ENCODE data around the gene SHANK2. TPM values are rescaled to one million over a fixed set of nuclear protein-coding genes. Genes with fewer than 3 reads are reported as not detected.

The SHANK2 gene
- polyA plus RNA-seq, 3 donors = not detected

DNA sequence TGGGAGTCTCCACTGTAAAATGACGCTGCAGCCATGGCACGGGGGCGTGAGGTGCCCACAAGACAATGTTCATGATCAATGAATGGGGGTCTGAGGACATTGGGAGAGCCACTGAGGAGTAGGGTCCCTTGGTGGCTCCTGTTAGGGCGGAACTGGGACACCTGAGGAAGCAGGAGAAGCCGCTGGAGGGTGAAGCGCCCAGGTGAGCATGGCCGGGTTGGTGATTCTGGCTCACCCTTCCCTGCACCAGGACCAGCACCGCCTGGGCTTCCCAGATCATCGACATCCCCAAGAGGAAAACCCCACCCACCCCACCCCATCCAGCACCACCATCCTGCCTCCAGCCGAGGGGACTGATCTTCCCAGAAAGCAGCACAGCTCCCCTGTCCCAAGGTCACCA, 30.6 kb downstream of the SHANK2 start:
- no peak overlapping the region for H3K27ac Mint-ChIP-seq
- H3K9ac ChIP-seq (ENCODE audit: insufficient read depth, low read length, poor library complexity, severe bottlenecking) = no peak overlapping the region
- peaks cover 10 to 15% (median 11%) of the 10 kb centered on the region in 3 donors for H3K27me3 Mint-ChIP-seq (ENCODE audit: low read depth in 3 of 3)
- no peaks in the 10 kb centered on the region for H3K4me1 Mint-ChIP-seq
- H3K4me3 Mint-ChIP-seq = no peak overlapping the region
- no peak for TF ChIP-seq CTCF (IDR thresholded peaks at IDR 0.05)
- intact Hi-C loops (cut with micrococcal nuclease) = no loop called here
- H3K79me2 ChIP-seq (ENCODE audit: insufficient read depth, low read length) = no peaks in the 10 kb centered on the region
- H3K36me3 Mint-ChIP-seq = no peaks in the 10 kb centered on the region
- no peak overlapping the region for H2AFZ ChIP-seq (ENCODE audit: insufficient read depth, low read depth, low read length, poor library complexity, severe bottlenecking)
- H3K36me3 ChIP-seq (replicated peaks in 1 of 2; ENCODE audit: control insufficient read depth in 1 of 2, insufficient read depth in 2 of 2, low read length in 2 of 2) = no peaks in the 10 kb centered on the region
- no peaks in the 10 kb centered on the region for H3K4me1 ChIP-seq (ENCODE audit: control insufficient read depth in 1 of 2, insufficient read depth in 2 of 2, low read length in 2 of 2)
- no peaks in the 10 kb centered on the region for H3K27me3 ChIP-seq (ENCODE audit: control insufficient read depth in 2 of 2, insufficient read depth in 2 of 2, low read length in 2 of 2)
- 89% methylated on average over 8 of the region's 10 CpGs for WGBS (ENCODE audit: insufficient coverage)
- H3K9me3 ChIP-seq (replicated peaks in 1 of 2; ENCODE audit: control insufficient read depth in 1 of 2, insufficient read depth in 1 of 2, low read length in 2 of 2) = peaks cover under 1 to 8% of the 10 kb centered on the region in 2 donors
- peaks cover 3 to 18% (median 12%) of the 10 kb centered on the region in 7 donors for H3K9me3 Mint-ChIP-seq
- no peaks in the 10 kb centered on the region for H4K20me1 ChIP-seq (ENCODE audit: insufficient read depth, low read length)
- H3K4me3 ChIP-seq (replicated peaks in 1 of 3; ENCODE audit: low read depth in 2 of 3, low read length in 3 of 3) = no peak overlapping the region
- no peak overlapping the region for H3K4me2 ChIP-seq (replicated peaks; ENCODE audit: extremely low read depth, low read length, poor library complexity, severe bottlenecking)
- no peak overlapping the region for H3K27ac ChIP-seq (ENCODE audit: low read depth in 1 of 2, low read length in 2 of 2)
- DNase-seq = no peak

DNA sequence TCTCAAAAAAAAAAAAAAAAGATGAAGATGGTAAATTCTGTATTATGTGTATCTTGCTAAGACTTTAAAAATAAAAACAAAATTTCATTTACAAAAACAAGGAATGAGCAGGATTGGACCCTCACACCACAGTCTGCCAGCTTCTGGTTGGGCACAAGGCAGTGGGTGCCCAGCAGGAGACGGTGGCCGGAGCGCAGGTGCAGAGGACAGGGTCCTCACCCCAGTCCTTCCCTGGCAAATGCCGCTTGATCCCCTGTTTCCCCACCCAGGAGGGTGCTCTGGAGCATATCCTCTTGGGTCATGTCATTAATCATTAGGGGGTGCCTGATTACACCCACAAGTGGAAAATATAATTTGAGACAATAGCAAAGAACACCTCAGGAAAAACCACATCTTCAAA, 31.2 kb downstream of the SHANK2 start:
- Histone ChIP-seq H3K4me3 (replicated peaks in 1 of 3; ENCODE audit: low read depth in 2 of 3, low read length in 3 of 3) (no peak overlapping the region), H3K4me1 (ENCODE audit: control insufficient read depth in 1 of 2, insufficient read depth in 2 of 2, low read length in 2 of 2) (no peaks in the 10 kb centered on the region), H4K20me1 (ENCODE audit: insufficient read depth, low read length) (no peaks in the 10 kb centered on the region), H3K9me3 (replicated peaks in 1 of 2; ENCODE audit: control insufficient read depth in 1 of 2, insufficient read depth in 1 of 2, low read length in 2 of 2) (peaks cover 0 to 8% of the 10 kb centered on the region in 2 donors), H3K27me3 (ENCODE audit: control insufficient read depth in 2 of 2, insufficient read depth in 2 of 2, low read length in 2 of 2) (no peaks in the 10 kb centered on the region), H3K9ac (ENCODE audit: insufficient read depth, low read length, poor library complexity, severe bottlenecking) (no peak overlapping the region), H2AFZ (ENCODE audit: insufficient read depth, low read depth, low read length, poor library complexity, severe bottlenecking) (no peak overlapping the region), H3K79me2 (ENCODE audit: insufficient read depth, low read length) (no peaks in the 10 kb centered on the region), H3K36me3 (replicated peaks in 1 of 2; ENCODE audit: control insufficient read depth in 1 of 2, insufficient read depth in 2 of 2, low read length in 2 of 2) (no peaks in the 10 kb centered on the region), H3K27ac (ENCODE audit: low read depth in 1 of 2, low read length in 2 of 2) (no peak overlapping the region), H3K4me2 (replicated peaks; ENCODE audit: extremely low read depth, low read length, poor library complexity, severe bottlenecking) (no peak overlapping the region)
- peaks cover 2 to 14% (median 12%) of the 10 kb centered on the region in 7 donors for H3K9me3 Mint-ChIP-seq
- WGBS (ENCODE audit: insufficient coverage) = 94% methylated on average over 3 of the region's 4 CpGs
- TF ChIP-seq CTCF (IDR thresholded peaks at IDR 0.05) = no peak
- H3K4me1 Mint-ChIP-seq = no peaks in the 10 kb centered on the region
- H3K27me3 Mint-ChIP-seq (ENCODE audit: low read depth in 3 of 3) = peaks cover 10 to 16% (median 14%) of the 10 kb centered on the region in 3 donors
- no peak for DNase-seq
- H3K36me3 Mint-ChIP-seq = no peaks in the 10 kb centered on the region
- intact Hi-C loops (cut with micrococcal nuclease) = no loop called here
- H3K27ac Mint-ChIP-seq = no peak overlapping the region
- no peak overlapping the region for H3K4me3 Mint-ChIP-seq
